Activated naive CD4-positive, alpha-beta T cell treated with anti-CD3 and anti-CD28 coated beads for 36 hours (primary cell): ENCODE measurements around the gene KMT2C. TPM values are rescaled to one million over a fixed set of nuclear protein-coding genes. Genes with fewer than 3 reads are reported as not detected.
A peak's percentile ranks its signal among the peaks of the same experiment; 100 is the strongest.

Source experiments
- CTCF ChIA-PET: fragments of 350-600 bp; sonication (Branson Sonifier 250); formaldehyde crosslinking; loops from one replicate; lab custom pipeline; 2021; ENCODE audit warnings: antibody characterized with exemption; lab: Charles Lee
- DNase-seq: peaks from one replicate; pipeline ENCODE4 v3.0.0-alpha.2; 2020
- H3K27ac Mint-ChIP-seq: one replicate; pipeline ENCODE4 v1.8.0; 2021; ENCODE audit warnings: mild to moderate bottlenecking, mixed read lengths
- H3K27me3 Mint-ChIP-seq: one replicate; pipeline ENCODE4 v1.8.0; 2021; ENCODE audit warnings: low read depth, mixed read lengths
- H3K36me3 Mint-ChIP-seq: one replicate; pipeline ENCODE4 v1.8.0; 2021; ENCODE audit warnings: low read depth, mixed read lengths
- H3K4me1 Mint-ChIP-seq: one replicate; pipeline ENCODE4 v1.8.0; 2021; ENCODE audit warnings: low read depth, mixed read lengths
- H3K4me3 Mint-ChIP-seq: one replicate; pipeline ENCODE4 v1.8.0; 2021; ENCODE audit warnings: mild to moderate bottlenecking, moderate library complexity, mixed read lengths
- H3K9me3 Mint-ChIP-seq: one replicate; pipeline ENCODE4 v1.8.0; 2021; ENCODE audit warnings: mixed read lengths
- intact Hi-C: fragments of 100-400 bp; cut with micrococcal nuclease; formaldehyde crosslinking; loops from one replicate; pipeline ENCODE4 v1.15.1; 2023
- total RNA-seq, 2 experiments: library from RNA; stranded (reverse); gene quantifications; one replicate each; pipeline ENCODE4 v1.2.3, GENCODE V29; 2021

KMT2C gene
- total RNA-seq, 2 experiments from 2014 or later, result 33.8 to 36.1 TPM

GRCh38 chr7:152200395-152200794, 235.4 kb downstream of the KMT2C start:
- Mint-ChIP-seq H3K4me3 (no peak overlapping the region), H3K36me3 (peaks cover 27% of the 10 kb centered on the region), H3K27me3 (no peaks in the 10 kb centered on the region), H3K4me1 (peaks cover 2% of the 10 kb centered on the region), H3K9me3 (no peaks in the 10 kb centered on the region), H3K27ac (no peak overlapping the region)
- CTCF ChIA-PET, result interaction anchor here (0.6 kb wide), 1 partner anchor 124 kb away, joined by 3 read pairs; no protein-coding TSS in a partner anchor
- no peak for DNase-seq
- intact Hi-C loops, result no loop called here

GRCh38 chr7:152196391-152196790, 239.4 kb downstream of the KMT2C start:
- Mint-ChIP-seq H3K4me3 (no peak overlapping the region), H3K36me3 (peaks cover 32% of the 10 kb centered on the region), H3K27me3 (no peaks in the 10 kb centered on the region), H3K27ac (no peak overlapping the region), H3K4me1 (peaks cover 2% of the 10 kb centered on the region), H3K9me3 (no peaks in the 10 kb centered on the region)
- intact Hi-C loops, result no loop called here
- CTCF ChIA-PET, result interaction anchor here (1.1 kb wide), 1 partner anchor 8 kb away, joined by 5 read pairs; no protein-coding TSS in a partner anchor
- no peak for DNase-seq

GRCh38 chr7:152193880-152194279, 241.9 kb downstream of the KMT2C start:
- intact Hi-C loops, result no loop called here
- DNase-seq, result no peak
- H3K4me1 Mint-ChIP-seq, result peaks cover 2% of the 10 kb centered on the region
- H3K9me3 Mint-ChIP-seq, result no peaks in the 10 kb centered on the region
- no peak overlapping the region for H3K4me3 Mint-ChIP-seq
- no peaks in the 10 kb centered on the region for H3K27me3 Mint-ChIP-seq
- H3K36me3 Mint-ChIP-seq, result peaks cover 31% of the 10 kb centered on the region
- H3K27ac Mint-ChIP-seq, result no peak overlapping the region
- CTCF ChIA-PET, result no interaction called here

GRCh38 chr7:152189061-152189460, 246.7 kb downstream of the KMT2C start:
- H3K4me3 Mint-ChIP-seq, result no peak overlapping the region
- DNase-seq, result no peak
- H3K36me3 Mint-ChIP-seq, result peaks cover 21% of the 10 kb centered on the region
- no peaks in the 10 kb centered on the region for H3K27me3 Mint-ChIP-seq
- no peak overlapping the region for H3K27ac Mint-ChIP-seq
- intact Hi-C loops, result no loop called here
- no peaks in the 10 kb centered on the region for H3K9me3 Mint-ChIP-seq
- H3K4me1 Mint-ChIP-seq, result no peaks in the 10 kb centered on the region
- CTCF ChIA-PET, result no interaction called here

GRCh38 chr7:152185558-152185957, 250.2 kb downstream of the KMT2C start:
- CTCF ChIA-PET, result no interaction called here
- Mint-ChIP-seq H3K4me3 (no peak overlapping the region), H3K4me1 (no peaks in the 10 kb centered on the region), H3K9me3 (no peaks in the 10 kb centered on the region), H3K27me3 (no peaks in the 10 kb centered on the region), H3K27ac (no peak overlapping the region), H3K36me3 (peaks cover 26% of the 10 kb centered on the region)
- no peak for DNase-seq
- intact Hi-C loops, result no loop called here

GRCh38 chr7:152180587-152180986, 255.2 kb downstream of the KMT2C start:
- H3K27ac Mint-ChIP-seq, result no peak overlapping the region
- intact Hi-C loops, result no loop called here
- H3K27me3 Mint-ChIP-seq, result no peaks in the 10 kb centered on the region
- DNase-seq, result no peak
- no peak overlapping the region for H3K4me3 Mint-ChIP-seq
- H3K4me1 Mint-ChIP-seq, result peaks cover 5% of the 10 kb centered on the region
- H3K36me3 Mint-ChIP-seq, result peaks cover 41% of the 10 kb centered on the region
- CTCF ChIA-PET, result no interaction called here
- H3K9me3 Mint-ChIP-seq, result no peaks in the 10 kb centered on the region

GRCh38 chr7:152180048-152180447, 255.8 kb downstream of the KMT2C start:
- Mint-ChIP-seq H3K4me3 (no peak overlapping the region), H3K27me3 (no peaks in the 10 kb centered on the region), H3K4me1 (peaks cover 5% of the 10 kb centered on the region), H3K9me3 (no peaks in the 10 kb centered on the region), H3K36me3 (peaks cover 41% of the 10 kb centered on the region), H3K27ac (no peak overlapping the region)
- CTCF ChIA-PET, result no interaction called here
- intact Hi-C loops, result no loop called here
- DNase-seq, result no peak

- peaks cover 5% of the 10 kb centered on the region for H3K4me1 Mint-ChIP-seq
- no peaks in the 10 kb centered on the region for H3K9me3 Mint-ChIP-seq
- H3K36me3 Mint-ChIP-seq, result peaks cover 40% of the 10 kb centered on the region
- no peak for DNase-seq
- intact Hi-C loops, result no loop called here
- H3K27ac Mint-ChIP-seq, result peak overlapping the region; percentile 51
- H3K27me3 Mint-ChIP-seq, result no peaks in the 10 kb centered on the region
- no peak overlapping the region for H3K4me3 Mint-ChIP-seq
- CTCF ChIA-PET, result no interaction called here
Observed at GRCh38 chr7:152178405-152179058, 257.3 kb downstream of the KMT2C start.

- peaks cover 41% of the 10 kb centered on the region for H3K36me3 Mint-ChIP-seq
- intact Hi-C loops, result no loop called here
- peaks cover 5% of the 10 kb centered on the region for H3K4me1 Mint-ChIP-seq
- CTCF ChIA-PET, result no interaction called here
- no peak overlapping the region for H3K4me3 Mint-ChIP-seq
- H3K27me3 Mint-ChIP-seq, result no peaks in the 10 kb centered on the region
- DNase-seq, result no peak
- no peaks in the 10 kb centered on the region for H3K9me3 Mint-ChIP-seq
- H3K27ac Mint-ChIP-seq, result peak overlapping the region; percentile 11
Observed at GRCh38 chr7:152177681-152178404, 258.0 kb downstream of the KMT2C start.

- Mint-ChIP-seq H3K27me3 (no peaks in the 10 kb centered on the region), H3K27ac (no peak overlapping the region), H3K4me1 (peaks cover 5% of the 10 kb centered on the region), H3K4me3 (no peak overlapping the region), H3K36me3 (peaks cover 36% of the 10 kb centered on the region), H3K9me3 (no peaks in the 10 kb centered on the region)
- CTCF ChIA-PET, result no interaction called here
- no peak for DNase-seq
- intact Hi-C loops, result no loop called here
Observed at GRCh38 chr7:152176797-152177196, 259.0 kb downstream of the KMT2C start.

- no peak for DNase-seq
- CTCF ChIA-PET, result no interaction called here
- peaks cover 4% of the 10 kb centered on the region for H3K4me1 Mint-ChIP-seq
- peaks cover 23% of the 10 kb centered on the region for H3K36me3 Mint-ChIP-seq
- H3K4me3 Mint-ChIP-seq, result no peak overlapping the region
- H3K27me3 Mint-ChIP-seq, result no peaks in the 10 kb centered on the region
- H3K9me3 Mint-ChIP-seq, result no peaks in the 10 kb centered on the region
- no peak overlapping the region for H3K27ac Mint-ChIP-seq
- intact Hi-C loops, result no loop called here
Observed at GRCh38 chr7:152173372-152174070, 262.3 kb downstream of the KMT2C start.

GRCh38 chr7:152162287-152162686, 273.5 kb downstream of the KMT2C start:
- Mint-ChIP-seq H3K9me3 (no peaks in the 10 kb centered on the region), H3K27me3 (no peaks in the 10 kb centered on the region), H3K4me1 (peaks cover 12% of the 10 kb centered on the region), H3K36me3 (peaks cover 34% of the 10 kb centered on the region), H3K4me3 (no peak overlapping the region), H3K27ac (peak overlapping the region; percentile 32)
- intact Hi-C loops, result no loop called here
- CTCF ChIA-PET, result no interaction called here
- no peak for DNase-seq
